Fibroblast of skin of right quadriceps (primary cell): ENCODE results near the gene PRUNE2.
"Not testable (repeated sequence)": the region's sequence is repeated elsewhere in the genome, so short reads cannot be mapped to it uniquely, and the experiment has no call there.

Experiments
- DNase-seq: peaks from one replicate; pipeline ENCODE4 v3.0.0-alpha.2; 2013

PRUNE2 gene

DNA sequence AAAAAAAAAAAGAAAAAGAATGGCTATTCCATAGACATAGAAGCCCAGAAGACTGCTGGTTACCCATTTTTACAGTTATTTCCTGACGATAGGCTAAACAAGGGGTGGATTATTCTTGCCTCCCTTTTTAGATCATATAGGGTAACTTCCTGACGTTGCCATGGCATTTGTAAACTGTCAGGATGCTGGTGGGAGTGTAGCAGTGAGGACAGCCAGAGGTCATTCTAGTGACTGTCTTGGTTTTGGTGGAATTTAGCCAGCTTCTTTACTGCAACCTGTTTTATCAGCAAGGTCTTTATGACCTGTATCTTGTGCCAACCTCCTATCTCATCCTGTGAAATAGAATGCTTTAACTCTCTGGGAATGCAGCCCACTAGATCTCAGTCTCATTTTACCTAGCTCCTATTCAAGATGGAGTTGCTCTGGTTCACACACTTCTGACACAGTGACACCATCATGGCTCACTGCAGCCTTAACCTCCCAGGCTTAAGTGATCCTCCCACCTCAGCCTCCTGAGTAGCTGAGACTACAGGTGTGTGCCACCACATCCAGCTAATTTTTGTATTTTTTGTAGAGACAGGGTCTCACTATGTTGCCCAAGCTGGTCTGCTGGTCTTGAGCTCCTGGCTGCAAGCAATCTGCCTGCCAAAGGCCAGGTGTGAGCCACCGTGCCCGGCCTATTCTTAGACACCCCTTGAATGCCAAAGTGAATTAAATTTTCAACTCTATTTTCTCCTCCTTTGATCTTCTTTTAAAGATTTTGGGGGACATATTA is 311.8 kb downstream of the PRUNE2 start:
- not testable (repeated sequence) for DNase-seq

DNA sequence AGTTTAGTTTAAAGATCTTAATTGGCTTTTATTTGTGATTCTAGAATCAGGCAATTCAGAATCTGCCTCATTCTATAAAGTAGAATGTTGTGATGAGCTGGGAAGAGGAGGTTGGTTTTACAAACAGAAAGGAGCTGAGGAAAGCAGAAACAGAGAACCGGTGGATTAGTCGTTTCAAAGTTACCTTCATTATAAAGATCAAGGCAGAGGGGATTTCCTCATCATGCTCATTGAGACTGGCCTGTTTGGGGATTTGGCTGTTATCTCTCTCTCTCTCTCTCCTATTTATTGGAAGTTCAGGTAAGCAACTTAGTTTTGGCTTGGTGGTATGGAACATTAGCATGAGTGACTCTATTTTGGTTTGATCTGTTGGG is 313.0 kb downstream of the PRUNE2 start:
- DNase-seq: no peak

DNA sequence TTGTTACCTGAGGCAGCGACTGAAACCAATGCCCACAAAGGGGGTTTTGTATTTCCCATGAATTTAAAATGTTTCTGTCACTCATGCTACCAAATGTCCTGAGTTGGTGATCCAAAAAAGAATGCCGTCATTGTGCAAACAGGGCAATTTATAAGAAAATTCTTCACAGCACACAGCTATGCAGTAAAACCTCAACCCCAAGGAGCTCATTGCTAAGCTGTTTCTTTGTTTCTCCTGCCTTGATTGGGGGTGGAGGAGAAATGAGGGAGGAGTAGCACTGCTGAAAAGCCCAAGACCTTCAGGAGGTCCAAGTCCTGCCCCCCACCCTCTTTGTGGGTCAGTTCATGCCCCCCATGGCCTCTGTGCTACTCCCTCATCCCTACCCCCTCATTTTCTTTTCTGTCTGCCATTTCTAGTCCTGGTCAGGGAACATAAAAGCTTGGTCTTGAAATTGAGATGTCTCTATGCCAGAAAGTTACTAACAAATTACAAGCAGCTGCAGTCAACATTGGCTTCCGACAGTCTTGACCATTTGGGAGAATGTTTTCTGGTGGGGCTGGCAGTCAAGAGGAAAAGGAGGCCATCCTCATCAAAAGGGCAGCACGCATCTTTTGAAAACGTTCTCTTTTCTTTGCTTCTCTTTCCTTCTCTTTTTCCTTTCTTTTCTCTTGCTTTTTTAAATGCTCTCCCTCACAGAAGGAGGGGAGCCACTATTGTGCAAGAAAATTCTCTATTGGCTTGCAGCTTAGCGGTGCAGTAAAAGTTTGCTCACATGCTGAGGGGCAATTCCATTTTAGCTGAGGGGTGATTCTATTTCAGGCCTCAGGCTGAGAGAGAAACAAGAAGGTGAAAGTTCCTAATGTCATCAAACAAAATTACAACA is 313.6 kb downstream of the PRUNE2 start:
- DNase-seq: peak; percentile 75

DNA sequence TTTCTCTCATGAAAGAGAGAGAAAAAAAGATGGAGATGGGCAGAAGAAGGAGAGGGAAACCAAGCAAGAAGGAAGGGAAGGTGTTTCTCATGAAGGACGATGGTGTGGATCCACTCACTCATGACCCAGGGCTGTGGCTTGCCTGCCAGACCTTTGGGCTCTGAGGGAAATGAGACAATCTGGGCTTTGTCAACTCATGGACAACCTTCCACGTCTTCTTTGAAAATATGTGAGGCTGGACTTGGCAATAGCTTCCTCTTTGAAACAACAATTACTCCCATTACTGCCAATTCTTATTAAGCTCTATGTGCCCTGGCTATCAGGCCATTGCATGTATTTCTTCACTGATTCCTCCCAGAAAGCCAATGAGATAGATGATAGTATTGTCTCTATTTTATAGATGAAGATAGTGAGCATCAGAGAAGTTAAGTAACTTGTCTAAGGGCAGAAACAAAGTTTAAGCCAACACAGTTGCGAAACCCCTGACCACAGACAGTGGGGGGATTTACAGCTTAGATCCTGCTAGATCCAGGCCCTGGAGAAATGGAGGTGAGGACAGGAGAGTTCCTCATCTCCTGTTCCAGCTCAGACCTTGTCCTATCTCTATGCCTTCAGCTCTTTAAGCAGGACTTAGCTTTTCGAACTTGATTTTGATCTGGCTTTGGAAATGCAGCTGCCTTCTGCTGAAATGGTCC is 314.5 kb downstream of the PRUNE2 start:
- peak; percentile 68 for DNase-seq

DNA sequence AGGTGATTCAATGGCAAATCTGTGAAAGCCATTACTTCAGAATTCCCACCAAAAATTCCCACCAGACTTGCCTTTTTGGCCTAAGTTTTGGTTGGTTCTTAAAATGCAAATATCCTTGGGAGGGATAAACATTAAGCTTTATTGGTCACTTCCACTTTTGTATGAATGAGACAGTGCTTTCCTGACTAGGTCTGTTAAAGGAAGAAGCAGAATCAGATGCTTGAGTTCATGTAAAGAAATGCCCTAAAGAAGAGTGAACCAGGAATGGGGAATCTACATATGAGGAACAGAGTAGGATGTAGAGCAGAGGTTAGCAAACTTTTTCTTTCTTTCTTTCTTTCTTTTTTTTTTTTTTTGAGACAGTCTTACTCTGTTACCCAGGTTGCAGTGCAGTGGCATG is 317.6 kb downstream of the PRUNE2 start:
- no peak for DNase-seq

DNA sequence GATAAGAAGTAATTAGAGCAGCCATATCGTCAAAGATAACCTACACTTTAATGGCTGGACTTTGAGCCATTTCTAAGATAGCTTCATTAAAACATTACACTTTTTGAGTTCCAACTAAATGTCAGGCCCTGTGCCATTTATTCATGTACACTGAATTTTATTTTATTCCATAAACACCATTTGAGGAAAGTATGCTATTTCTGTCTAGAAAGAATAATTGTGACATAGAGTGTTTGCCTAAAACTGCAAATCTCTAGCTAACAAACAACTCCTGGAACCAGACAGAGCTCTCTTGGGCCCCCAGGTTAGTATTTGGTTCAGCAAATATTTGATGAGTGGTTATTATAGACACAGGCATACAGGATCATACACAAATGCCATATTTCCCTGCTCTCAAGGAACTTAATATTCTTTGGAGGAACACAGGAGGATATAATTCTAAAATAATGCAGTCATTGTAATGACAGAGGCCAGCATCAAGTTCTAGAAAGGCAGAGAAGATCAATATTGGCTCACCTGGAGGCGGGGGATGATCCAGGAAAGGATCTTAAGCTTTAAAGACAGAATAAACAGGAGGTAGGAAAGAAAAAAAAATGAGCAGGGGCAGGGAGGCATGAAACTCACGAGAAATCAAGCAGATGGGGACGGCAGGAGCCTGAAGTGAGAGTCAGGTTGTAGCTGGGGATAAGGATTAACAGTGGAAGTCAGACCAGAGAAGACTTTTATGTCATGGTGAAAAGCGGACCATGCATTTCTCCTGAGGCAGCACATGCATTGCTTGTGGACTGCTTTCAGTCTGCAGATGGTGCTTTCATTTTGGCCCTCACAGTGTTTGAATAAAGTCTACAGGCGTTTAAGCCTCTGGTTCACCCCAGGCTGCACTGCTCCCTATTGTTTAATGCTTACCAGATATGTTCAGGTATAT is 319.3 kb downstream of the PRUNE2 start:
- DNase-seq: no peak

DNA sequence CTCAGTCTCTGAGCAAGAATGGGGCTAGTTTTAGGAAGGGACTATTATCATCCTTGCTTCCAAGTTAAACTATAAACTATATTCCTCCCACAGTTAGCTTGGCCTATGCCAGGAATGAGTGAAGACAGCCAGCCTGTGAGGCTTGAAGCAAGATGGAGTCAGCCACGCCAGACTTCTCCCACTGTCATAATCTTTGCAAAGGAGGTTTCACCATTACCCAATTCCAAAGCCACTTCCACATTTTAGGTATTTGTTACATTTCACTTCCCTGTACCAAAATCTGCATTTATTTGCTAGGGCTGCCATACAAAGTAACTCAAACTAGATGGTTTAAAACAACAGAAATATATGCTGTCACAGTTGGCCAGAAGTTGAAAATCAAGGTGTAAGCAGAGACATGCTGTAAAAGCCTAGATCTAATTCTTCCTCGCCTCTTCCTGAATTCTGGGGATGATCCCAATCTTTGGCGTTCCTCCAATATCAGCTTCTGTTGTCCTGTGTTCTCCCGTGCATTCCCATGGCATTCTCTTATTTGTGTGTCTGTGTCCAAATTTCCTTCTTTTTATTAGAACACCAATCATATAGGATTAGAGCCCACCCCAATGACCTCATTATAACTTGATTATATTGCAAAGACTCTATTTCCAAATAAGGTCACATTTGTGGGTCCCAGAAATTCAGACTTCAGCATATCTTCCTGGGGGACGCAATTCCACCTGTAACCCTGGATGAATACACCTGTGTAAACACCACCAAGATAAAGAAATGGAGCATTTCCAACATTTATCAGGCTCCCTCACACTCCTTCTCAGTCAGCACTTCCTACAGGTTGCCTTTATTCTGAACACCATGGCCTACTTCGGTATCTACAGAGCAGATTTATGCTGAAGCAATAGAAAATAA is 320.2 kb downstream of the PRUNE2 start:
- no peak for DNase-seq

DNA sequence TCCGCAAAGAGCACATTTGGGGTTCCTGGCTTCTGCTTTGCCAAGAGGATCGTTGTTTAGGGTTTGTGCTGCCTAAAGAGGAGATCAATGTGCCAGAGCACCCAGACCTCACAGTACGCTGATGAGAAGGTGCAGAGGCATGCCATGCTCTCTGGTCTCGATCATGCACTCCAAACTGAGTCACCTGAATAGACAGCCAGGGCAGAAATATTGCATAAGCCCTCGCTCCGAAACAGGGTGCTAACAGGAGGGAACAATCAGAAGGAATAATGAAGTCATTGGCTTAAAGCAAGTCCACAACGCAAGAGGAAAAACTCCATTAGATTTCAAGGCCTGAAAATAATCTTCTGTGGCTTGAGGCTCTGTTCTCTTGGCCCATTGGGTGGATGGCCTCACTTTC is 322.7 kb downstream of the PRUNE2 start:
- DNase-seq: no peak

DNA sequence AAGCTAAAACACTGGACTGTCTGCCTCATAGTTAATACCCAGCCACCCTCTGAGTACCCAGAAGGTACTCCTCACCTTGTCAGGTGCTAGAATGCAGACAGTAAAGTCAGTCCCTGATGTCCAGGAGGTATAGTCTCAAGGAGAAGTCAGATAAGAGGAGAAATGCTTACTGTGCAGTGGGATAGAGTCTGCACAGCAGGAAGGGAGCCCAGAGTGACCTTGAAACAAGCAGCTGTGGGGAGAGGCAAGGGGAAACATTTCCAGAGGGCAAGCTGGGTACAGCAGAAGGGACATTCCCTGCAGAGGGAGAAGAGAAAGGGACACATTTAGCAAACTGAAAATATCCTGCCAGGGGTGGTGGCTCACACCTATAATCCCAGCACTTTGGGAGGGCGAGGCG is 324.2 kb downstream of the PRUNE2 start:
- no peak for DNase-seq

DNA sequence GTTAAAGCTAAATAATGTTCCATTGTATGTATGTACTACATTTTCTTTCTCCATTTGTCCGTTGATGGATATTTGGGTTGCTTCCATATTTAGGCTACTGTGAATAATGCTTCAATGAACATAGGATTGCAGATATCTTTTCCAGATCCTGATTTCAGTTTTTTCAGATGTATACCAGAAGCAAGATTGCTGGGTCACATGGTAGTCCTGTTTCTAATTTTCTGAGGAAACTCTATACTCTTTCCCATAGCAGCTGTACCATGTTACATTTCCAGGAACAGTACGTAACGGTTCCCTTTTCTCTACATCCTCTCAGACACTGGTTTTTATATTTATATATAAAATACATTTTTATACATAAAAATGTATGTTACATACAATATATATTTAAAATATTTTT is 325.1 kb downstream of the PRUNE2 start:
- peak; percentile 35 for DNase-seq

DNA sequence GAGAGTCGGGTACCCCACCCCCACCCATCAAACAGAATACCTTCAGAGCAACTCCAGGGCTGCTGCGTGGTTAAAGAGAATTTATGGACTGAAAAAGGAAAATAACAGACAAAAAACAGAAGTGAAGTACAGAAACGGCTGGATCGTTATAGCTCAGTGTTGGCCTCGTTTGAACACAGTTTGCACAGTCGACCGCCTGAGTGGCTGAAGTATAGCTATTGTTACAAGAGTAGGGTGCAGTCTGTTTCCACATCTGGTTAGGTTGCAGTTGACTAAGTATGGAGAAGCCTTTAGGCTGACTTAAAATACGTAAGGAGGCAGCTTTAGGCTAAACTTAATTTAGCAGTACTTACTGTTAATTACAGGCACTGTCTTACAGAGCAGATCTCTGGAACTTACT is 325.7 kb downstream of the PRUNE2 start:
- DNase-seq: no peak

DNA sequence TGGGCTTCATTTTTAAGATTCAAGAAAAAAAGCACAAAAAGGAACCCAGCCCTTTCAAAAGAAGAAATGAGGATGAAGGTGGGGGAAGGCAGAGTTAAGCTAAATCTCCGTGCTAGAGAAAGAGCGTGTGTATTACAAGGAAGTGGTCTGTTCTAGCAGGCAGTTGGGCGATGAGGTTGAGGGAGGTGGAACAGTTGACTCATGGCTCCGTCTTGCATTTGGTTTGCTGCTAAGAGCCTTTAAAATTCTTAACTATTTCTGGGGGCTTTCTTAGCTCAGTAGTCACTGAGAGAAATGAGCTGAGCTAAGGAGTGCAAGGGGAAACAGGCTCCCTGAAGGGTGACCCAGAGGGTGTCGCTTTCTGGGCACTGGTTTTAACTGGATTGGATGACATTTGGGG is 329.6 kb downstream of the PRUNE2 start:
- peak; percentile 96 for DNase-seq

DNA sequence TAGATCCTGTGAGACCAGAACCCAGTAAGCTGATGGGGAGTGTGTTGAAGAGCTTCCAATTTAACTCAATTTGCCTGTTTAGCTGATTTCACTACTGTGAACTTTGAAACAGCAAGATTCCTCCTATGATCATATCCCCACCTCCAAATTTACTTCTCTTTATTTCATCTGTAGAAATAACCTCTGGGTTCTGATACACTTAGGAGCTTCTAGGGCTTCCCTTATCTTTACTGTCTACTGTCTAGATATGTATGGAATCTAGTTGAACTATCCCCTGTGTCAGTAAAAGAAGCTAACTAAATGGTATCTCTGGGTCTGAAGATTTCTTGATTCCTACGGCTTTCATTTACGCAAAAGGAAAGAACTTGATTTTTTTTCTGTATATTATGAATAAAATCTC is 330.2 kb downstream of the PRUNE2 start:
- no peak for DNase-seq

DNA sequence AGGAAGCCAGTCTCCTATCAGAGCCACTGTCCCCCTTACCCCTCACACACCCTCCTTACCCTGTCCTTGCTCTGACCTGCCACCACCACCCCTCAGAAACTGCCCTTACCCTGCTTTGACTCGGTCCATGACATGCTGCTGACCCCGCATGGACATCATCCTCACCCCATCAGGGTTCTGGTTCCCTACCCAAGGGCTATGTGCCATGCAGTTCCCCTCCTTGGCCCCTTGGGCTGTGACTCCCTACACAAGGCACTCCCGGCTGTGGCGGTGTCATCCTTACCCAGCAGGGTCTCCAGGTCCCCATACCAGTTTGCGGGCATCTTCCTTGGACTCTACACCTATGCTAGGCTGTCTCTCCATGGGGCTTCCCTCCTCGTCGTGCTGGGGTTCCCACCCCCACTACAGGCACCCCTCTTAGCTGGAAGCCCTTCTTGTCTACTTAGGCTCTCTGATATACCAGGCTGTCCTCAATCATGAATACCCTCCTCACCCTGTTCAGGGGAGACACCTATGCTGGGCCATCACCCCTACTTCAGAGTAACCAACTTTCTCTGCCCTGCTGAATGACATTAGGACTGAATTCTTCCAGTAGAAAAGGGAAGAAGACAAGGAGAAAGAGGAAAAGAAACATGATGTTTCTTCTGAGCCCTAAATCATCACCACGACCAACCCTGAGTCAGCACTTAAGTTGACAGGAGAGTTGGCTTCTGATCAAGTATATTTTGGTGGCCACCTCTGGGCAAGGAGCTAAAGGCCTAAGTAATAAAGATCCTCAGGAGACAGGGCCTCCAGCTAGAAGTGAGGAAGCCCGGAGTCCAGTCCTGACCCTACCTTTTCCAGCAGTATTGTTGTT is 331.8 kb downstream of the PRUNE2 start:
- peak; percentile 40 for DNase-seq

DNA sequence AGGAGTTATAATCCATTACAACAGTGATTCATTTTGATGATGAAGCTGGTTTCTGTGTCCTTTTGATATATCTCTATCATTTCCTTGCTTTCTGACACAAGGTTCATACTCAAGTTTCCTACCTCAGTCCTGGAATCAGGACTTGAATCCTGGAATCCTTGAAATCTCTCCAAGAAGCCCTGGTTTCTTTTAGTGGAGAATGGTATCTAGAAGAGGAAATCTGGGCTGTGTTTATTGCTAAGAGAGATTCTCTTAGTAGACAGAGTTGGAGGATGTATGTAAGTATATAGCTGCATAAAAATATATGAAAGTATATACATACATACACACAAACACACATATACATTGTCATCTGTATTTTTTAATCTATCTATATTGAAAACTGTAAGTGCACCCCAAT is 332.5 kb downstream of the PRUNE2 start:
- no peak for DNase-seq

DNA sequence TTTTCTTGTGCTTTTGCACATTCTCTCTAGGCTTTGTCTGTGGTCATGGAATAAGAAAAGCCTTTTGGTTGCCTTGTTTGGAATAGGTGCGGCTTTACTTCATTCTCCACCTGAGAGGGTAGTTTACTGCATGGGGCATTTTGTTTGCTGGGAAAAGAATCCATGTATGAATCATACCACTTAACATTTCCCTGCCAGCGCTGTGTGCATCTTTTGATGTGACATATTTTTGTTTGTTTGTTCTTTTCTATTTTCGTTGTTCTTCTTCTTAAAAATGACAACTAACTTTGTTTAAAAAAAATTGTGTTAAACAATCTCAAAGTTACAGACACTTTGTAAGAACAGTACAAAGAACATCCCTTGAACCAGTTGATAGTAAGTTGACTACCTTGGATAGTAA is 333.8 kb downstream of the PRUNE2 start:
- no peak for DNase-seq

DNA sequence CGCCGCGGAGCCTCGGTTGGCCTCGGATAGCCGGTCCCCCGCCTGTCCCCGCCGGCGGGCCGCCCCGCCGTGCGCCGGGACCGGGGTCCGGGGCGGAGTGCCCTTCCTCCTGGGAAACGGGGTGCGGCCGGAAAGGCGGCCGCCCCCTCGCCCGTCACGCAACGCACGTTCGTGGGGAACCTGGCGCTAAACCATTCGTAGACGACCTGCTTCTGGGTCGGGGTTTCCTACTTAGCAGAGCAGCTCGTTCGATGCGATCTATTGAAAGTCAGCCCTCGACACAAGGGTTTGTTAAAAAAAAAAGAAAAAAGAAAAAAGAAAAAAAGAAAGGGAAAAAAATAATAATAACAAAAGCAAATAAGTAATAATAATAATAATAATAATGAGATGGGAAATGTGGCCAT is 334.2 kb downstream of the PRUNE2 start:
- DNase-seq: no peak

DNA sequence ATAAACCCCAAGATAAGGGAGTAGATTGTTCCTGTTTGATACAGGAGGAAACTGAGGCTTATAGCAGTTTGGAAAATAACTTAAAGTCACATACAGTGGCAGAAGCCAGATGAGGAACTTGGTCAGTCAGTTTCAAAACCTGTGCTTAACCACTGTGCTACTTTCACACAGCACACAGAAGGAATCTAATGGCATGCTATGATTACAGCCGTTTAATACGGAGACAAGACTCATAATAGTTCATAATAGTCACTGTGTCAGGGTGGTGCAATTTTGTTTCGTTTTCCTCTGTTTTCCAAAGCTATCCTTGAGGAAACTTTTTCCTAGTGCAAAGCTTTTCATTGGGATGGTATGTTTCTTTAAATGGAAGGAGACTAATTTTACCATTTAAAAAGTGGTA is 334.6 kb downstream of the PRUNE2 start:
- no peak for DNase-seq

DNA sequence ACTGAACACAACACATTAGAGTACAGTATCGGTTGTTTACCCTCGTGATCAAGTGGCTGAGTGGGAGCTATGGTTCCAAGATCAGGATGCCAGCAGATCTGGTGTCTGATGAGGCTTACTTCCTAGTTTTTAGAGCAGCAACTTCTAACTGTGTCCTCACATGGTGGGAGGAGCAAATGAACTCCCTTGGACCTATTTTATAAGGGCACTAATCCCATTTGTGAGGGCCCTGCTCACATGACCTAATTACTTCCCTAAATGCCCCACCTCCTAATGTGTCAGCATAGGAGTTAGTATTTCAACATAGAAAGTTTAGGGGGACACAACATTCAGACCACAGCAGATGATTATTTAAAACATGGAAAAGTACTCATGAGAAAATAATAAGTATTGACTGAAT is 335.1 kb downstream of the PRUNE2 start:
- no peak for DNase-seq

DNA sequence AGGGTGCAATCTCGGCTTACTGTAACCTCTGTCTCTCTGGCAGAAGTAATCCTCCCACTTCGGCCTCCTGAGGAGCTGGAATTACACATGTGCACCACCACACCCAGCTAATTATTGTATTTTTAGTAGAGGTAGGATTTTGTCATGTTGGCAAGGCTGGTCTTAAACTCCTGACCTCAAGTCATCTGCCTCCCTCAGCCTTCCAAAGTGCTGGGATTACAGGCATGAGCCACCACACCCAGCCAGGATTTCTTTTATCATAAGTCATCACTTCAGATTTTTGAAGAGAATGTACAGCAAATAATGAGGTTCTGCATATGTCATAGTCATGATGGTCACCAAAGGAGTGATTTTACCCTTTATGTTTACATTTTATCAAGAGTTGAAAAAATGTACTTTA is 338.8 kb downstream of the PRUNE2 start:
- no peak for DNase-seq

DNA sequence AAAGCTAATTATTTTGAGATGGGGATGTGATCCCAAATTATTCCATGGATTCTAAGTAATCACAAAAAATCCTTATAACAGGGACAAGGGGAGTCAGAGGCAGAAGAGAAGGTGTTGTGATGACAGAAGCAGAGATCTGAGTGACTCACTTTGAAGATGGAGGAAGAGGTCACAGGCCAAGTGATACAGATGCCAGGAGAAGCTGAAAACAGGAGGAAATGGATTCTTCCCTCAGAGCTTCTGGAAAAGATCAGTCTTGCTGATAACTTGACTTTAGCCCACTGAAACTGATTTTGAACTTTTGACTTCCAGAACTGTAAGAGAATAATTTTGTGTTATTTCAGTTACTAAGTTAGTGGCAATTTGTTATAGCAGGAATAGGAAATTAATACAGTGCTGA is 341.6 kb downstream of the PRUNE2 start:
- peak; percentile 39 for DNase-seq
